ENCODE measurements around the gene SETD2.

The SETD2 gene

GRCh38 chr3:46995901-46996562 is 167.9 kb downstream of the SETD2 start:
- DNase-seq, result no peak

- no peak for DNase-seq
These were observed 168.8 kb downstream of the SETD2 start for GRCh38 chr3:46994801-46995731.

DNA sequence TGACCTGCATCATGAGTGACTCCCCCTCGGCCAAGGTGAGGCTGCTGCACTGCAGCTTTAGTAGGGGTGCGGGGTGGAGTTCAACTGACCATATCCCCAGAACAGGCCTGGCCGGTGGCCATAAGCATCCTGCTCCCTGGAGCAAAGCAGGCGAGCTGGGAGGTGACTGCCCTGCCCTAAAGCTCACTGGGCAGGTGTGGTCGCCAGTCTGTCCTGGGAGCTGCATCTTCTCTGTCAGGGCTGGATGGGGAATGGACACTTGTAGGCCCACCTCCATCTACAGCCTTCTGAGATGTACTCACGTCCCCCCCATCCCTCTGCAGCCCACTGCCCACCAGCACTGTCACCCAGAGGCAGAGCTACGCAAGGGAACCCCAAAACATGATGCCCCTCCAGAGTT is 169.9 kb downstream of the SETD2 start:
- DNase-seq, result no peak

DNA sequence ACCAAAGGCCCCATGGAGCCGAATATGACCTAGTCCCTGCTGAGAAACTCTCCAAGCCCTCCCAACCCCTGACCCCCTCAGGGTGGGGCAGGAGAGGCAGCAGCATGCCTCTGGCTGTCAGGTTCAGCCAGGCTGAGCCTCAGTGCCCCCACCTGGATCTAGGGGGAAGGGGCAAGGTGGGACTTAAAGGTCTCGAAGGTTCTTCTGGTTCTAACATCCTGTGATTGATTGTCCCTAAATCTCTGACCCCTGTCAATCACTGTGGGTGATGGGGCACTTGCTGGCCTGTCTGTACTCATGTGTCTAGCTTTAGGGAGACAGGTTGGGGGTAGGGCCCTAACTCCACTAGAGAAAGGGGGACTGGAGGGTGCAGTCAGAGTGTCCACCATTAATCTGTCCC is 170.6 kb downstream of the SETD2 start:
- DNase-seq, result no peak

DNA sequence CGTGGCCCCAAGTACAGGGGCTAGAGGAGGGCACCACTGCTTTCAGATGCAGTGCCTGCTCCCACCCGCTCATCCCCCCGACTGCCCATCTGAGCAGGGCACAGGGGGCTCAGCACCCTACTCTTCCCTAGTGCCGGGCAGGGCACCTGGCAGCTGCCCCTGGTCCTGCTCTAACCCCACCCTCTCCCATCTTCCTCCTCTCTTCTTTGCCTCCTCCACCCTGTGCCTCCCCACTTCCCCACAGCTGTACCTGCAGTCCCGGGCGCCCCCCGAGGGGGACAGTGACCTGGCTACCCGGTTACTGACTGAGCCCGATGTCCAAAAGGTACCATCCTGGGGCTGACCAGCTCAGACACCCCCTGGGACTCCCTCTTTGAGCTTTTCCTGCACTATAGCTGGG is 171.7 kb downstream of the SETD2 start:
- DNase-seq, result no peak

- no peak for DNase-seq
These were observed 172.3 kb downstream of the SETD2 start for GRCh38 chr3:46991406-46992165.

- DNase-seq, result no peak
These were observed 173.1 kb downstream of the SETD2 start for GRCh38 chr3:46990573-46991374.

DNA sequence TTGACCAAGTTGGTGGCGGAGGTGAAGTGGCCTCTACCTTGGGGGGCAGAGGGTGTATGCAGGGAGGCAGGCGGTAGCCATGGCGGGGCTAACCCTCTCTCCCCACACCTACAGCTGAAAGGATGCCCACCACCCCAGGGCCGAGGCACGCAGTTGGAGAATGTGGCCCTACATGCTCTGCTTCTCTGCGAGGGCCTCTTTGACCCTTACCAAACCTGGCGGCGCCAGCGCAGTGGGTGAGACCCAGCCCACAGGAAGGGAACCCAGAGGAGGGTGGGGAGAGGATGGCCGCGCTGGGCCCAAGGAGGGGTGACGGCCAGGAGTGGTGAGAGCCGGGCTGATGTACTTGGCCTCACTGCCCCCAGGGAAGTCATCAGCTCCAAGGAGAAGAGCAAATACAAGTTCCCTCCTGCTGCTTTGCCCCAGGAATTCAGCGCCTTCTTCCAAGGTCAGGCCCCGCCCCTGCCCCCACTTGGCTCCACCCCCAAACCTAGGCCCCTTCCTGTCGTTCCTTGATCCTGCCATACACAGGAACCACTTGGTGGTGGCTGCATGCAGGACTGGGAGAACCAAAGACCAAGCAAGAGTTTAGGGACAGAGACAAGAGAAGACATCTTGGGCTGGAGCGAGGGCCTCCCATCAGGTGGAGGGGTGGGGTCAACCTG is 174.6 kb downstream of the SETD2 start:
- no peak for DNase-seq

DNA sequence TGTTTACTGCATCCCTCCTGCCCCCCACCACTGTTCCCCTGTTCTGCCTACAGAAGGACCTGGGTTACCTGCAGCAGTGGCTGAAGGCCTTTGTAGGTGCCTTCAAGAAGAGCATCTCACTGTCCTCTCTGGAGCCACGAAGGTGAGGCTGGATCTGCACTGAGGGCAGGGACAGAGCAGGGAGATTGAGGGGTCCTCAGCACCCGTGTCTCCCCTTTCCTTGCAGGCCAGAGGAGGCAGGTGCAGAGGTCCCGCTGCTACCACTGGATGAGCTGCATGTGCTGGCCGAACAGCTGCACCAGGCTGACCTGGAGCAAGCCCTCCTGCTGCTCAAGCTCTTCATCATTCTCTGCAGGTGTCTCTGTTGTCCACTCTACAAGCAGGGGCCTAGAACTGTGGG is 175.3 kb downstream of the SETD2 start:
- DNase-seq, result no peak

- no peak for DNase-seq
These were observed 176.0 kb downstream of the SETD2 start for GRCh38 chr3:46987743-46988401.

- DNase-seq, result no peak
These were observed 176.6 kb downstream of the SETD2 start for GRCh38 chr3:46987319-46987742.

GRCh38 chr3:46986782-46987310 is 177.1 kb downstream of the SETD2 start:
- no peak for DNase-seq

DNA sequence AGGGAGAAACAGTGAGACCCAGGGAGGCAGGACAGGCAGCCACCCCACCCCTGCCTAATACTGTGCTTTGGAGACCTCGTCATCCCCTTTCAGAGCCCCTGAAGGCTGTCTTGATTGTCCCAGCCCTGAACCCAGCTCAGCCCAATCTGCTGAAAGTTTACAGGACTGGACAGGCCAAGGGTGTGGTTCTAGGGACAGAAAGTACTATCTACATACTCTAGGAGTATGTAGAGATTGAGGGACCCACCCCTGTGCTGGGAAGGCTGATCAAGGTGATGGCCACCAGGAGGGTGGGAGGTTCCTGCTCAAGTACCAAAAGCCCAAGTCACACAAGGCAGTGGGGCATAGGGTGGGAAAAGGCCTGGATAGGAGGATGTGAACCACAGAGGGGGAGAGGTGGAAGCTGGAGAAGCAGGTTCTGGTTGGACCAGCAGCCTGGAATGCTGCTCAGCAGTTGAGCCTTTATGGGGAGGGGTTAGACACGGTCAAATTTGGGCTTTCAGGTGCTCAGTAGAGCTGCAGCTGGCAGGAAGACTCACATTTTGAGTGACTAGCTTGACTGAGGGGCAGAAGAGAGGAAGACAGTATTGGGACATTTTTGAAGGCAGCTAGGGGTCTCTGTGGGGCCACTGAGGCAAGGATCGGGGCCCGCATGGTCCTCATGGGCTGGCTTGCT is 177.7 kb downstream of the SETD2 start:
- DNase-seq, result no peak

DNA sequence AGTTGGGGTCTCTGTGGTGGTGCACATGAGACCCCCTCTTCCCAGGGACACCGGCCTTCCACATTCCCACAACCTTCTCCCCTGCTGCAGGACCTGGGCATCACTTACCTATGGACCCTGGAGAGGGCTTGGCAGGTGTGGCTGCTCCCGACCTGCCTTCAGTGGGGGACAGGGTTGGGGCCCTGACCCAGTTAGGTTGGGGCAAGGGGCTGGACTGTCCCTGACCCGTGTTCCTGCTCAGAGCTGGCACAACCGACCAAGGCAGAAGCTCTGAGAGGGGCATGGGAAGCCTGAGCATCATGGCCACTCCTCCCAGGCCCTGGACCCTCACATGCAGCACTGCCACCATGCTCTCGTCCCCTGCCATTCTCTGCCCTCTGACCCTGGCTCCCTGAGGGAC is 178.3 kb downstream of the SETD2 start:
- no peak for DNase-seq

- DNase-seq, result no peak
These were observed 179.1 kb downstream of the SETD2 start for GRCh38 chr3:46984591-46985459.

DNA sequence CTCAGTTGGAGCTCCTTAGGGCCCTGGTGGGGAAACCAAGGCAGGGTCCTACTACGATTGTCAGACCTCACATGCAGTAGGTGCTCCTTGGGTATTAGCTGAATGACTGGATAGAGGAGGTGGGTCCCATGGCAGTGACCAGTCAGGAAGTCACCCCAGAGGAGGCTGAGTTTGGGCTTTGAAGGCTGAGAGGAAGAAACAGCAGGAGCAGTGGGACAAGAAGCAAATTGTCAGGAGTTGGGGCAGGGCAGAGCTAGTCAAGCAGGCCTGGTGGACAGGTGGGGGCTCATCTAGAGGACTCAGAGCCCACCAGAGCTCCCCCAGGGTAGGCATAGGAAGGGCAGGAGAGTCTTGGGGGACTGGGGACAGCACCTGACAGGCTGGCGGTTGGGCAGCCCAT is 181.4 kb downstream of the SETD2 start:
- no peak for DNase-seq

GRCh38 chr3:46981932-46982471 is 181.9 kb downstream of the SETD2 start:
- no peak for DNase-seq

DNA sequence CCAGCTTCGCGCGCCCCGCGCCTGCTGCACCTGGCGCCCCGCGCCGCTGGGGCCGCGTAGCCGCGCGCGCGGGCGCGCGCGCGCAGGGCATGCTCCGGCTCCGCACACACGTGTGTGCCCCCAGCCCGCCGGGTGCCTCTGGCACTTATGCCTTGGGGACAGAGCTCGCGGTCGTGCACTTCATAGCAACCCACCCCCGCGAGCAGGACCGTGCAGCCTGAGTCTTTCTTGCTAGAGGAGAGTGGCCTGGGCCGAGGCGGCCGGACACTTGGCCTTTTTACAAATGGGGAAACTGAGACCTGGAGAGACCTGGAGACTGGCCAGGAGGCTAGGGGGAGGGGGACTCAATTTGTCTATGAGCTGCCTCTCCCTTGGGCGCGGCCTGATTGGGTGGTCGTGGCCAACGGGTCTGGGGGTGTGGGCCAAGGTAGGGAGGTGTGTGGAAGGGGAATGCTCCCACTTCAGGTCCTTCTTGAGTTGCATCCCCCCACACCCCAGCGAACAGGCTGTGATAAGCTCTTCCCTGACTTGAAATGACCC is 183.9 kb downstream of the SETD2 start:
- DNase-seq, result no peak
